Stimulated activated CD4-positive, alpha-beta T cell treated with anti-CD3 and anti-CD28 coated beads, Interleukin-15, amount 100 ng/mL, for 24 hours (primary cell): Measurements from ENCODE around the gene NEK2.
A peak's percentile ranks its signal among the peaks of the same experiment; 100 is the strongest.
"Not testable (repeated sequence)": the region's sequence is repeated elsewhere in the genome, so short reads cannot be mapped to it uniquely, and the experiment has no call there.

ENCODE experiments used
- DNase-seq: peaks from one replicate; pipeline ENCODE4 v3.0.0-alpha.2; 2020

NEK2 gene

DNA sequence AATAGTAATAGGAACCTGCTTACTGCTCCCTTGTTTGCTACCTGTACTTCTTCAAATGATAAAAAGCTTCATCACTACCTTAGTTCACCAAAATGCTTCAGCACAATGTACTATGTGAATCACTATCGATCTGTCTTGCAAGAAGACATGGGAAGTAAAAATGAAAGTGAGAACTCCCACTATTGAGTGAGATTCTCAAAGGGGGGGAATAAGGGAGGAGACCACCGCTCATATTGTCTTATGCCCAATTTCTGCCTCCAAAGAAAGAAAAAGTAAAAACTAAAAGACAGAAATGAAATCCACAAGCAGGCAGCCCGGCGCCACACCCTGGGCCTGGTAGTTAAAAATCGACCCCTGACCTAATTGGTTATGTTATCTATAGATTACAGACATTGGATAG is 18.5 kb upstream of the NEK2 start:
- not testable (repeated sequence) for DNase-seq

DNA sequence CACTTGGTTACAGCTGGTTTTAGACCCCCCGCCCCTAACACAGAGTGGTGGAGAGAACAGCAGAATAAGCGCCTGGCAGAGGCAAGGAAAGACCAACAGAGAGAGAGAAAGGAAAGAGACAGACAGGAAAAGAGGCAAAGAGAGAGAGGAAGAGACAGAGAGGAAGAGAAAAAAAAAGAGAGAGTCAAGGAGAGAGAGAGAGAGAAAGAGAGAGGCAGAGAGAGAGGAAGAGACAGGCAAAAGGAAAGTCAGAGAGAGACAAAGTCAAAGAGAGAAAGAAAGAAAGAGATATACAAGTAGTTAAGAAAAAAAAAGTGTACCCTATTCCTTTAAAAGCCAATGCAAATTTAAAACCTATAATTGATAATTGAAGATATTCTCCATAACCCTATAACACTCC is 13.0 kb upstream of the NEK2 start:
- DNase-seq = no peak

DNA sequence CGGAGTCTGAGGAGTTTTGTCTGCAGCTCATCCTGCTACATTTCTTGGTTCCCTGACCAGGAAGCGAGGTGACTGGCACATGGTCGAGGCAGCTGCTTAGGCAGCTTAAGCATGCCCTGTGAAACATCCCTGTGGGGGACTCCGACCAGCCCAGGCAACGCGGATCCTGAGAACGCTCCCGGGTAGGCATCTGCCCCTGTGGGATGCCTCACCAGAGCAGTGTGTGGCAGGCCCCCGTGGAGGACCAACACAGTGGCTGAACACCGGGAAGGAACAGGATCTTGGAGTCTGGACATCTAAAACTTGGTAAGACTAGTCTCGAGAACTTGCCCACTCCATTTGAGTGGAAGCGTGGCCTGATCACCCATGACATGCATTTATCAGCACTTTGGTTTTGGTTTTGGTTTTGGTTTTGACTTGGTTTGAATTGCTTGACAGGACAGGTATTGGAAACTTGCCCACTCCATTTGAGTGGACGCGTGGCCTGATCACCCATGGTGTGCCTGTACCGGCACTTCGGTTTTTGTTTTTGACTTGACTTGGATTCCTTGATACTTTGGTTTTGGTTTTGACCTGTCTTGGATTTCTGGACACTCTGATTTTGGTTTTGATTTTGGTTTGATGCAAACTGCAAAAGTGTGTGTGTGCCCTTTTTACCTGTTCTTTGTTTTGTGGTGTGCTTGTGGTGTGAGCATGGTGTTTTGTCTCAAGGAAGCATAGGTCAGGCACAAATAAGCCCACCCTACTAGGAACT is 12.2 kb upstream of the NEK2 start:
- no peak for DNase-seq

DNA sequence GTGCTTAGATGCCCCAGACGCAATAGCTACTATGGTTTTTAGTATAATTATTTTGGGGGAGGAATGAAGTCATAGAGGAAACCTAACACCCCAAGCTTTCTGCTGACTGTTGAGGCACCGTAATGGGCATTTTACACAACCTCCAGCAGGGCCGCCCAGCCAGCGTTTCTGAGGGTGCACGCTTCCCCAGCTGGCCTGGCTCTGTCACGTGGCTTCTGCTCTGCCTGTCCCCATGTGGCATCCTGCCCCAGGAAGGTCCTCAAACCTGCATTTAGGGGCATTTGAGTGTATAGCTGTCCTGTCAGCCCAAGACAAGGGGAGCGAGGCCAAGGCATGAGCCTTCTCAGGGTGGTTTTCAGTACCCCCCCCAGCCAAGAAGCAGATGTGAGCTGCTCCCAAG is 10.4 kb upstream of the NEK2 start:
- no peak for DNase-seq

DNA sequence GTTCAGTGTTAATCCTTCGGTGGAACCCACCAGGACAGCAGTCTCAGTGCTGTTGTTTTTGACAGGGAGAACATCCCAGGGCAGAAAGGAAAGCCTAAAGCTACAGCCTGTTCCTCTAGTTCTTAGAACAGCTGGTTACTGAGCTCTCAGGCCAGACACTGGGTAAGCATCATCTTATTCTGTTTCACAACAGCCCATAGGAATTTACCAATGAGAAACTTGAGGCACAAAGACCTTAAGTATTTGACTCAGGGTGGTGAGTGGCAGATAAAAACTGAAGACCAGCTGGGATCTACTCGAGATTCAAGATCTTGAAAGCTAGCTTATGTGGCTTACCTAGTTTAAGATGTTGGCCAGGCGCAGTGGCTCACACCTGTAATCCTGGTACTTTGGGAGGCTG is 9.4 kb upstream of the NEK2 start:
- DNase-seq = no peak

DNA sequence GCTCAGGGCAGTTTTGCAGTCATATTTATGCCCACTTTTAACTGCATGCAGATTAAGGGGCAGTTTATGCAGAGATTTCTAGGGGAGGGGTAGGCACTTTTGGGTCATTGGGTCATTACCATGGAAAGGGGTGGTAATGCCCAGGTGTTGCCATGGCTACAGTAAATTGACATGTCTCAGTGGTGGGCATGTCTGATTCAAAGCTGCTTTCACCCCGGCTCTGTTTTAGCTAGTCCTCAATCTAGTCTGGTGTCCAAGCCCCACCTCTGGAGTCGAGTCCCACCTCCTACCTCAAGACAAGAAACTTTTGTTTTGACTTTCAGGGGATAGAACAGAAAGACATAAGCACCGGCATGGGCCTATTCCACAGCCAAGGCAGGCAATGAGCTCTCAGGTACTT is 8.9 kb upstream of the NEK2 start:
- DNase-seq = no peak

DNA sequence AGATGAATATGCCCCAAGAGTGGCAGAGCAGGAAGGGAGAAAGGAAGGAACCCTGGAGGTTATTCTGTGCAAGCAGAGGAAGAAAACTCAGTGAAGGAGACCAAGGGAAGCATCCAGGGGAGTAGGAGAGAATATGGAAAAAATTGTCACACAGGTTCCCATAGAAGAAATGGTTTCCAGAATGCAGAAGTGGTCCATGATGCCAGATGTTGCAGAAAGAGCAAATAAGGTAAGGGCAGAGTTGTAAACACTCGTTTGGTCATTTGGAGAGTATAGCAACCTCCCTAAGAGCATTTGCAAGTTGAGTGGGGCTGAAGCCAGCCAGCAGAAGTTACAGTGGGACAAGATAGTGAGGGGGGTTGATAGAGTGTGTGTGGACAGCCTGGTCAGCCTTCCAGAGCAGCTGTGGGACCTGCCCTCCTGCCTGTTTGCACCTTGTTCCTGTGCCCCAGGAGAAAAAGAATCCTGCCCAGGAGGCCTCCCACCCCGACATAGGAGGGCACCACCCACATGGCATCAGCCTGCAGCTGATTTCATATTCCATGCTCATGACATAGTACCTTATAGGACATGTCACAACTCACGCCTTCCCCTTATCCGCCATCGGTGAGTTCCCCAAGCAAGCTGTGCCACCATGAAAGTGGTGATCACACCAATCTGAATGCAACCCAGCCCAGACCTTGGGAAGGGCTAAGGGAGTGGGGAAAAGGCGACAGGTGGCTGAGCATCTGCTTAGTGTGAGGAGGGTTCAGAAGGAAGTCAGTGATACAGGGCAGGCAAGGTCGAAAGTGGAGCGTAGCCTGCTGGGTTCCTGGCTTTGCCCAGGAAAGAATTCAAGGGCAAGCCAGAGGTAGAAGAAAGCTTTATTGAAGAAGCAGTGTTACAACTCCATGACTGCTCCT is 8.2 kb upstream of the NEK2 start:
- DNase-seq = no peak

DNA sequence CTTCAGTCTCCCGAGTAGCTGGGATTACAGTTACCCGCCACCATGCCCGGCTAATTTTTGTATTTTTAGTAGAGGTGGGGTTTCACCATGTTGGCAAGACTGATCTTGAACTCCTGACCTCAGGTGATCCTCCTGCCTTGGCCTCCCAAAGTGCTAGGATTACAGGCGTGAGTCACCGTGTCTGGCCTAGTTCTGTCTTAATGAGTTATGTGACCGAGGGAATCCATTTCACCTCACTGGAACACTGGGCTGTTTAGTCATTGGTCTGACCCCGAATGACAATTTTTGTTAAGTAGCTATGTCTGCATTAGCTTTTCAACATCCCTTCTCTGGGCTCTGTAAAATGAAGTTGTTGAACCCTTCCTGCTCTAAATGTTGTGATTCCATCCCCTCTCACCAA is 6.8 kb upstream of the NEK2 start:
- not testable (repeated sequence) for DNase-seq

DNA sequence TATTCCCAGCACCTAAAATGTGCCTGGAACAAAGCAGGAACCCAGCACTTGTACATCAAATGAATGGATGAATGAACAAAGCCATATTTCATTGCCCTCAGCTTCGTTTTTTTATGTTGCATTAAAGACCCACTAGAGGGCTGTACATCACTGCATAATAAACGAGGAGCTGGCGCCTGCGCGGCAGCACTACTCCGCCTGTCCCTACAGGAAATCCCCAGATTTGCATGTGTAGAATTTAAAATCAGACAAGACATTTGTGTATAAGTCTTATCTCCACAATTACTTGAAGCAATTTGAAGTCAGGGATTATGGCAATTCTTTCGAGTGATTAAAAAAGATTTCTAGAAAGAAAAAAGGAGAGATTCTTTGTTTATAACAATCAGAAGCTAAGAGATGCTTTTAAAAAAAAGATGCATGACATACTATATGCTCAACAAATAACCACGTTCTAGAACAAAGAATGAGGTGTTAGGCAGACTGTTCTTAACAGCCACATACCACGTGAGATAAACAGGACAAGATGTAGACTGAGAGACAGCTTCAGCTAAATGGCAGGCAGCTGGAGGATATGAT is 5.4 kb upstream of the NEK2 start:
- peak; percentile 78 for DNase-seq

DNA sequence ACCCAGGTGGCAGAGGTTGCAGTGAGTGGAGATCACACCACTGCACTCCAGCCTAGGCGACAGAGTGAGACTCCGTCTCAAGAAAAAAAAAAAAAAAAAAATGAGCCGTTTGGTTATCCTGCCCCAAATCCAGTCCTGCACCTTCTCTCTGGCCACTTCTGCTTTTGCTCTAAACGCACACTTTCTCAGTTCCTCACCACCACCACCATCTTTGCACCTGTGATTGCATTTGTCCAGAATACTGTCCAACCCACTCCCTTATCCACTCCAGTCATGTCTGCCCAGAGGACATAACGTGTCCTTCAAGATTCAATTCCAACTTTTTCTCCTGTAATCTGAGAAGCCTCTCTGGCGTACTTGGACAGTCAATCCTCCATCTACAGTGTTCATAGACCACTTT is 2.2 kb upstream of the NEK2 start:
- no peak for DNase-seq

DNA sequence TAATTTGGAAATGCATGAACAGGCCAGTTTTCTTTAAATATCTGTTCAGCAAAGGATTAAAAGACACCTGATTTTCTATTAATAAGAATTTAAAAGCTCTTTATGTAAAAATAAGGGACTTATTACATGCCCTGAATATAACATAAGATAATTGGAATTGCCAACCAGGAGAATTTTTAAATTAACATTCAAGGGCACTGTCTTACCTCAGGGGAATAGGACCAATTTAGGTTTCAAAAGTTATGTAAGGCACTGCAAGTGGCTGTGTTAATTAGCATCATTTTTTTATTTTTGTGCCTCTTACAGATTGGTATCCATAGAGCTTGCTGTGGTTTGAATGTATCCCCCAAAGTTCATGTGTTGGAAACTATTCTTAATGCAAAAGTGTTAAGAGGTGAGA is 1.3 kb upstream of the NEK2 start:
- no peak for DNase-seq

DNA sequence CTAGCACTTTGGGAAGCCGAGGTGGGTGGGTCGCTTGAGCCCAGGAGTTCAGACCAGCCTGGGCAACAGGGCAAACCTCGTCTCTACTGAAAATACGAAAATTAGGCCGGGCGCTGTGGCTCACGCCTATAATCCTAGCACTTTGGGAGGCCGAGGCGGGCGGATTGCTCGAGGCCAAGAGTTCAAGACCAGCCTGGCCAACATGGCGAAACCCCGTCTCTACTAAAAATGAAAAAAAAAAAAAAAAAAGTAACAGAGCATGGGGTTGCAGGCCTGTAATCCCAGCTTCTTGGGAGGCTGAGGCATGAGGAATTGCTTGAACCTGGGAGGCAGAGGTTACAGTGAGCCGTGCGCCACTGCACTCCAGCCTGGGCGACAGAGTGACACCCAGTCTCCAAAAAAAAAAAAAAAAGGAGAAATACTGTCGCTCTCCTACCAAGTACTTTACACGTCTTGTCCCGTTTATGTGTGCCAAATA is 724 bp upstream of the NEK2 start:
- DNase-seq = no peak

DNA sequence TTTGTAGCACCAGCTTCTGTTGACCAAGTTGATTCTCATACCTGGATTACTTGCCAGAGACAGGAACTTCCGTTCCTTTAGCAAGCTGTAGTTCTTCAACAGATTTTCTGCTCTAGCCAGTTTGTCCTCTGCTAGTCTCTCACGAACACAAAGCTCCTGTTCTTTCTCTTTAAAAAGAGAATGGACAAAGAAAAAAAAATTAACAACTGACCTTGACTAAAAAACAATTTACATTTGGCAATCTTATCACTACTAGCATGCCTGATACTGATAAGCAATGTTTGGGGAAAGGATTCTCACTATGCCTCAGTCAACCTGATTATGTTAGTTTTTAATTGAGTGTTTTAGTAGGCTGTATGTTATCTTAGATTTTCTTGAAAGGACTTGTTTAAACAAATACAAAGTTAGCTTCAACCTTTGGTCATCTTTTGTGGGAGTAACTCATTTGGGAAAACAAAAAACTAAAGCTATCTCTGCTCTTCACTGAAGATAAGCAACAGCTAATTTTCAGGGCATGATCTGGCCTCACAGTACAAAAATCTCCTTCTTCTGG is 8.3 kb downstream of the NEK2 start:
- no peak for DNase-seq

DNA sequence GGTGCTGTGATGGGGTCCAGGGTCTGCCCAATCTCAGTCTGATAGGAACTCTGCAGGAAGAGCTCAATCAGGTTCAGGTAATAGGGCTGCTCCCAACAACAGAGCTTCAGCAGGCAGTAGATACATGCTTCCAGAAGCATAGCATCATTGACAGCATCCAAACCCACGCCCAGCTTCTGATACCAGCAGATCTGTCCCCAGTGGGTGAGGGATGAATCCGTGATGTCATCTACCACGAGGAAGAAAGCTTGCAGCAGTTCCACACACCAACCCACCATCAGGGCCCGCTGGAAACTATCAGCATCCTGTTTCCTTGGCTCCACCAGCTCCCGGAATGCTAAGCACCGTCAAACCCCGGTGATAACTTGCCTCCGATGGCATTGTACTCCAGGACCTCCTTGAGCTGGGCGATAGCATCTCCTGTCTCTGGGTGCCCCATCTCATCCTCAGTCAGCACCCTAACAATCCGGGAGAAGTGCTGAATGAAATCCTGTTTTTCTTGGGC is 14.7 kb downstream of the NEK2 start:
- DNase-seq = no peak

DNA sequence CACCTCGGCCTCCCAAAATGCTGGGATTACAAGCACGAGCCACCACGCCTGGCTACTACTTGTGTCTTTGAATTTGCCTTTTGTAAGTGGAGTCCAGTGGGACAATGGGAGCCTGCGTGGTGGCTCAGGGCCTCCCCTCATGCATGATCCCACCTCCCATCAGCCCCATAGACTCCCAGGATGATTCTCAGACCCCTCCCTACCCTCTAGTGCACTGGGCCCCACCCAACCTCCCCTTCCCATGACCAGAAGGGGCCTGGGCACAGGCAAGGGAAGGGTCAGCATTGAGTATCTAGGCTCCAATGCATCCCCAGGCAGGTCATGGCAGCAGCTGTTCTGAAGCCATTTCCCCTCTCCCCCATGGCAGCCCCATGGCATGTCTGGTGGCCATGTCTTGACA is 18.7 kb downstream of the NEK2 start:
- DNase-seq = no peak

DNA sequence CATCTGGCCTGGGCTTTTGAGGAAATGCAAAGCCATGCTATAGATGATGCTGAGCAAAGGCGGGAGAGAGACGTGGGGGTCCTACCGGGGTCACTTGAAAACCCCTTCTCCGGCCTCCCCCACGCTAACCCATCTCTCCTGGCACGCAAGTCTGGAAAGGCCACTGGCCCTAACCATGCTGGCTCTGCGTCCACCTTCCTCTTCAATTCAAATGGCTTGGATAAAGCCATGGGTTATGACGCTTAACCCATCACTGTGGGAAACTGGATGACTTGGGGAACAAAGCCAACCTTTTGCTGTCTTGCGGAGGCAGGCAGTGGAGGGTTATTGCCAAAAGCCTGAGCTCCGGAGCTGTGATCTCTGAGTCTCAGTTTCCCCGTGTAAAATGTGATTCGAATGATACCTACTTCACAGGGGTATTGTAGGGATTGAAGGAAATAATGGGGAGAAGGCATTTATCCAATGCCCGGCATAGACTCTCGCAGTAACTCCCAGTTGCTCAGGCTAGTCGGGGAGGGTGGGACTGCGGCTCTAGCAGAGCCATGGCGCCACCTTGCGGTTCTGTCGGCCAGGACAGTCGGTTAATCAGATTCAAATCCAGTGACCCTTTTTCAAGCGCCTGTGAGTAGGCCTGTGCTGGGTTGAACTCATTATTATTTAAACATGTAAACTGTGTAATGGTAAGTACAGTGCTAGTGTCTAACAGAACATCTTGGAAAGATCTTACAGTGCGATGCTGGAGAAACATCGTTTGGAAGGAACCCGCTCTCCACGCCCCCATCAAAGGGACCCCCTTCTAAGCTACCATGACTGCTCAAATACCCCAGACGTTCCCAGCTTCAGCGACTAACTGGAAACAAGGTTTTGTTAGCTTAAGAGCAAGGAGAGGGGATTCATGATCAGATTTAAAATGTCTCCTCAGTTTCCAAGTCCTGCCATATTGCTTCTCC is 20.3 kb downstream of the NEK2 start:
- peak; percentile 88 for DNase-seq

DNA sequence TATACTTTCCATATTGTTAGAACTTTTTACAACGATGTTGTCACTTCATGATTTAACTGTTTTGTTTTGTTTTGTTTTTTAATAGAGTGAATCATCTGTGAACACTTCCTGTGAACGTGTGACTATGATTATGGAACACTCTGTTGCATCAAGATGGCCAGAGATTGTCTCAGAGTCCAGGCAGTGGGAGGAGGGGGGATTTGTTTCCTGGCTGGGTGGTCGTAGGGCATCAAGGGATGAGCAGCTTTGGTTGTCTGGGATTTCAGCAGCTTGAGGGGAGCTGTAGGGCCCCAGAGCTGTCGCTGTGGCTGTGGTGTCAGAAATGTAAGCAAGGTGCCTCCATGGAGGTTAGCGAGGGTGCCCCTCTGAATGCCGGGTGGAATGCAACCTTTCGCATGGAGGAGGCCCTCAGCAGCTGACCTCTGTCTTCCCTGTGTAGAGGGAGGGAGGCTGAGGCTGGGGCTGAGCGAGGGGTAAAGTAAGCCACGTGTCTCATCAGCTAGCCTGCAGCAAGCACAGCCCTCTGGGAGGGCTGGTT is 21.4 kb downstream of the NEK2 start:
- DNase-seq = no peak

DNA sequence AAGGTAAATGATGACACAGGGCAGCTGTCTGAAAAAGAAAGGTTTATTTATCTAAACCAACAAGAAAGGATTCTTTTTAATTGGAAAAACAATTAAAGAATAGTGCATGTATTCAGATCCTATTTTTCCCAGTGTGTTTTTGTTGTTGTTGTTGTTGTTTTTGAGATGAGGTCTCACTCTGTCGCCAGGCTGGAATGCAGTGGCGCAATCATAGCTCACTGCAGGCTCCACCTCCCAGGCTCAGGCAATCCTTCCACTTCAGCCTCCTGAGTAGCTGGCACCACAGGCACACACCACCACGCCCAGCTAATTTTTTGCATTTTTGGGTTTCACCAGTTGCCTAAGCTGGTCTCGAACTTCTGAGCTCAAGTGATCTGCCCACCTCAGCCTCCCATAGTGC is 22.1 kb downstream of the NEK2 start:
- no peak for DNase-seq

DNA sequence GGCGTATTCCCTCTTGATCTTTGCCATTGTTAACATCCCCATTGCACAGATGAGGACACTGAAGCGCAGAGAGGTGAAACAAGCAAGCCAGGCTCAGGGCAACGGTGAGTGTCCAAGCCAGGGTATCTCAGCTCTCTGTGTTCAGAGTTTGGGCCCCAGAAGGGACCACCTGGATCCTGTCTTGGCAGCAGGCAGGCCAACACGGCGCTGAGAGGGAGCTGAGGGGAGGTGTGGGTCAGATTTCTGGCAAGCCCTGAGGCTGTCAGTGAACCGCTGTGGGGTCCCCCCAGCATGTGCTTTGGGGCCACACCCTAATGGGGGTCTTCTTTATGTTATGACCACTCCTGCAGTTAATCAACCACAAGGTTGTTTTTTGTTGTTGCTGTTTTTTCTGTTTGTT is 23.1 kb downstream of the NEK2 start:
- DNase-seq = no peak

DNA sequence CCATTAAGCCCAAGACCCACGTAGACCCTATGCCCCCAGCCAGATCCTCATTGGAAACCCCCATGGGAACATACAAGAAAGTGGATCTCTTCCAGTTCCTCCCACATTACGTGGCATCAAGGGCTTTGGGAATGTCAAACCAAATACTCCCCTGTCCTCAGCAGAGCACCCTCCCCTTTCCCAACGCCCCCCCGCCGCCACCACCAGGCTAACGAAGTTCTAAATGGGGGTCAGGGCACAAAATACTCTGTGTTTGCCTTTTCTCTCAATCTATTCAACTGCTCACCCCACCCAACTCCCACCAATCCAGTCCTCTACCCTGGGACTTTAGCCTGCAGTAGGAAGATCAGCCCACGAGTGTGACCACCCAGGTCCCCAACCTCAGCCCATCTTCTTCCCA is 24.5 kb downstream of the NEK2 start:
- DNase-seq = no peak

DNA sequence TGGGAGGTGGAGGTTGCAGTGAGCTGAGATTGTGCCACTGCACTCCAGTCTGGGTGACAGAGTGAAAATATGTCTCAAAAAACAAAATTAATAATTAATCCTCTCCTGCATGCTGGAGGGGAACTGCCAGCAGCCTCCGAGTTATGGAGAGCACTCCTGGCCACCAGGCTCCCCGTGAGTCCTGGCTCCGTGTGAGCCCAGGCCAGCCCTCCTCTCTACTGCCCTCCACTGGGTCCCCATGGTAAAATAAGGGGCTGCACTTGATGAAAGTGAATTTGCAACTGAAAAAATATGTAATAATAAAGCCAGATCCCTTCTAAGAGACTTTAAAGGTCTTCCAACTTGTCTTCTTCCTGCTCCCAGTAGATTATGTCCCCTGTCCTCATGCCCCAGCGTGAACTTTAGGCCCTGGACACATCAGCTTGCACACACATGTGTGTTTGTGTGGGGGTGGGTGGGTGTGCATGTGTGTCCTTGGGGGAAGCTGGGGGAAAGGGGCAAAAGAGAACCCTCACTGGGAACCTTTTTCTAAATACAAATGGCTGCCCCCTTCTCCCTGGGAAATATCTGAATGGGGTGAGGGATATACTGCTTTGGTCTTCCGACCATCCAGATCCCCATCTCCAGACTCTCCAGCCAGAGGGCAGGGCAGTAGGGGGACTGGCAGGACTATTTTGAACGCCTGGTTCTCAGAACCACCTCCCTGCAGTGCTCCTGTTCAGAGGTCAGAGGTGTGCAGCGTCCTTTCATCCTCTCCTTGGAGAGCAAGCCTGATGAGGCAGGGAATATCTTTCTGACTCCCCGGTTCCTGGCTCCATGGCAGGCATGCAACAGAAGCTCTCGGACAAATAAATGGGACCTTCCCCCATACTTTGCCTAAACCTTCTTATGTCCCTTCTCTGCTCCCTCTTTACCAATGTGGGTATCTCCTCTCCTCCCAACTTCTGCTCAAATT is 26.2 kb downstream of the NEK2 start:
- DNase-seq = peak; percentile 28
